T-helper 2 cell treated with Interferon-gamma antibody and Interleukin-4, amounts not matched to agents 5 μg/mL and 100 μg/mL, for 36 hours (primary cell): ENCODE data around the gene TAS2R7.

ENCODE experiments used
- DNase-seq: peaks from one replicate; pipeline ENCODE4 v3.0.0; 2021; ENCODE audit warnings: low spot score
- H3K27ac Mint-ChIP-seq: one replicate; pipeline ENCODE4 v1.8.0; 2021; ENCODE audit warnings: mild to moderate bottlenecking, mixed read lengths
- H3K27me3 Mint-ChIP-seq: one replicate; pipeline ENCODE4 v1.8.0; 2021; ENCODE audit warnings: low read depth, mixed read lengths
- H3K36me3 Mint-ChIP-seq: one replicate; pipeline ENCODE4 v1.8.0; 2021; ENCODE audit warnings: low read depth, mixed read lengths
- H3K4me1 Mint-ChIP-seq: one replicate; pipeline ENCODE4 v1.8.0; 2021; ENCODE audit warnings: low read depth, mixed read lengths
- H3K4me3 Mint-ChIP-seq: one replicate; pipeline ENCODE4 v1.8.0; 2022; ENCODE audit warnings: mild to moderate bottlenecking, moderate library complexity, mixed read lengths
- H3K9me3 Mint-ChIP-seq: one replicate; pipeline ENCODE4 v1.8.0; 2021; ENCODE audit warnings: mixed read lengths

TAS2R7 gene

GRCh38 chr12:10802587-10802986 lies at the start of gene TAS2R7:
Gene TAS2R7 (minus strand): TSS chr12:10802627. CDS start chr12:10802570, 57 bp downstream.
- no peaks in the 10 kb centered on the region for H3K9me3 Mint-ChIP-seq
- no peak within 1 kb of the TSS for H3K27ac Mint-ChIP-seq
- H3K4me3 Mint-ChIP-seq: no peak within 1 kb of the TSS
- H3K27me3 Mint-ChIP-seq: peaks cover 23% of the 10 kb centered on the region
- H3K4me1 Mint-ChIP-seq: no peaks in the 10 kb centered on the region
- H3K36me3 Mint-ChIP-seq: no peaks in the 10 kb centered on the region
- DNase-seq: no peak

- peaks cover 37% of the 10 kb centered on the region for H3K4me1 Mint-ChIP-seq
- peak overlapping the region; percentile 27 for H3K27ac Mint-ChIP-seq
- H3K9me3 Mint-ChIP-seq: peaks cover 16% of the 10 kb centered on the region
- peaks cover 35% of the 10 kb centered on the region for H3K36me3 Mint-ChIP-seq
- H3K4me3 Mint-ChIP-seq: no peak overlapping the region
- no peaks in the 10 kb centered on the region for H3K27me3 Mint-ChIP-seq
- DNase-seq: no peak
These were observed 48.9 kb upstream of the TAS2R7 start for GRCh38 chr12:10851243-10851858.

GRCh38 chr12:10849425-10849878 lies 47.0 kb upstream of the TAS2R7 start, which contains the start of gene PRR4:
Gene PRR4 (minus strand): TSS chr12:10849475. CDS start chr12:10849437, 38 bp downstream.
- H3K9me3 Mint-ChIP-seq: peaks cover 5% of the 10 kb centered on the region
- no peak for DNase-seq
- H3K4me1 Mint-ChIP-seq: peaks cover 37% of the 10 kb centered on the region
- H3K4me3 Mint-ChIP-seq: peak within 1 kb of the TSS; percentile 44
- peaks cover 25% of the 10 kb centered on the region for H3K36me3 Mint-ChIP-seq
- H3K27ac Mint-ChIP-seq: peak within 1 kb of the TSS; percentile 79
- H3K27me3 Mint-ChIP-seq: no peaks in the 10 kb centered on the region

GRCh38 chr12:10847744-10848143 lies 45.3 kb upstream of the TAS2R7 start:
- Mint-ChIP-seq H3K27me3 (no peaks in the 10 kb centered on the region), H3K4me3 (no peak overlapping the region), H3K27ac (peak overlapping the region; percentile 41), H3K36me3 (peaks cover 25% of the 10 kb centered on the region), H3K4me1 (peaks cover 37% of the 10 kb centered on the region), H3K9me3 (peaks cover 4% of the 10 kb centered on the region)
- no peak for DNase-seq

- Mint-ChIP-seq H3K9me3 (no peaks in the 10 kb centered on the region), H3K27ac (no peak overlapping the region)
These were observed 40.4 kb upstream of the TAS2R7 start for GRCh38 chr12:10842862-10843261.

GRCh38 chr12:10838461-10838860 lies 36.0 kb upstream of the TAS2R7 start:
- no peak overlapping the region for H3K4me3 Mint-ChIP-seq
- no peaks in the 10 kb centered on the region for H3K9me3 Mint-ChIP-seq
- H3K4me1 Mint-ChIP-seq: no peaks in the 10 kb centered on the region
- no peaks in the 10 kb centered on the region for H3K36me3 Mint-ChIP-seq
- DNase-seq: no peak
- H3K27me3 Mint-ChIP-seq: no peaks in the 10 kb centered on the region
- H3K27ac Mint-ChIP-seq: no peak overlapping the region

More at GRCh38 chr12:10842862-10843261, 40.4 kb upstream of the TAS2R7 start:
- H3K36me3 Mint-ChIP-seq: peaks cover 15% of the 10 kb centered on the region
- no peaks in the 10 kb centered on the region for H3K4me1 Mint-ChIP-seq
- H3K27me3 Mint-ChIP-seq: no peaks in the 10 kb centered on the region
- no peak overlapping the region for H3K4me3 Mint-ChIP-seq
- DNase-seq: no peak

- no peak for DNase-seq
- Mint-ChIP-seq H3K9me3 (no peaks in the 10 kb centered on the region), H3K36me3 (no peaks in the 10 kb centered on the region)
These were observed 27.6 kb upstream of the TAS2R7 start for GRCh38 chr12:10829994-10830393.

GRCh38 chr12:10826258-10826657 lies 23.8 kb upstream of the TAS2R7 start, which contains the start of gene TAS2R10:
Gene TAS2R10 (minus strand): TSS chr12:10826358. CDS start chr12:10826269, 89 bp downstream.
- no peak within 1 kb of the TSS for H3K27ac Mint-ChIP-seq
- H3K9me3 Mint-ChIP-seq: no peaks in the 10 kb centered on the region
- H3K27me3 Mint-ChIP-seq: no peaks in the 10 kb centered on the region
- no peak within 1 kb of the TSS for H3K4me3 Mint-ChIP-seq
- DNase-seq: no peak
- H3K4me1 Mint-ChIP-seq: no peaks in the 10 kb centered on the region
- no peaks in the 10 kb centered on the region for H3K36me3 Mint-ChIP-seq

More at GRCh38 chr12:10829994-10830393, 27.6 kb upstream of the TAS2R7 start:
- H3K27ac Mint-ChIP-seq: no peak overlapping the region
- no peaks in the 10 kb centered on the region for H3K4me1 Mint-ChIP-seq
- H3K27me3 Mint-ChIP-seq: no peaks in the 10 kb centered on the region
- no peak overlapping the region for H3K4me3 Mint-ChIP-seq

GRCh38 chr12:10824957-10825356 lies 22.5 kb upstream of the TAS2R7 start:
- Mint-ChIP-seq H3K4me3 (no peak overlapping the region), H3K36me3 (no peaks in the 10 kb centered on the region), H3K4me1 (no peaks in the 10 kb centered on the region), H3K9me3 (no peaks in the 10 kb centered on the region), H3K27me3 (no peaks in the 10 kb centered on the region), H3K27ac (no peak overlapping the region)
- DNase-seq: no peak

GRCh38 chr12:10811883-10812536 lies 9.6 kb upstream of the TAS2R7 start:
- Mint-ChIP-seq H3K4me3 (no peak overlapping the region), H3K27me3 (peaks cover 17% of the 10 kb centered on the region), H3K9me3 (no peaks in the 10 kb centered on the region), H3K27ac (no peak overlapping the region), H3K4me1 (no peaks in the 10 kb centered on the region), H3K36me3 (no peaks in the 10 kb centered on the region)
- DNase-seq: no peak

- Mint-ChIP-seq H3K36me3 (no peaks in the 10 kb centered on the region), H3K4me3 (no peak within 1 kb of the TSS), H3K4me1 (no peaks in the 10 kb centered on the region), H3K9me3 (no peaks in the 10 kb centered on the region), H3K27ac (no peak within 1 kb of the TSS), H3K27me3 (peaks cover 20% of the 10 kb centered on the region)
- DNase-seq: no peak
These were observed 7.6 kb upstream of the TAS2R7 start, which contains the start of gene TAS2R9 for GRCh38 chr12:10810068-10810467. Gene TAS2R9 (minus strand): TSS chr12:10810168. CDS start chr12:10810075, 93 bp downstream.

GRCh38 chr12:10807186-10807585 lies 4.8 kb upstream of the TAS2R7 start, which contains the start of gene TAS2R8:
Gene TAS2R8 (minus strand): TSS chr12:10807286. CDS start chr12:10806980, 306 bp downstream.
- DNase-seq: no peak
- H3K27me3 Mint-ChIP-seq: peaks cover 13% of the 10 kb centered on the region
- no peaks in the 10 kb centered on the region for H3K9me3 Mint-ChIP-seq
- H3K27ac Mint-ChIP-seq: no peak within 1 kb of the TSS
- no peak within 1 kb of the TSS for H3K4me3 Mint-ChIP-seq
- no peaks in the 10 kb centered on the region for H3K4me1 Mint-ChIP-seq
- no peaks in the 10 kb centered on the region for H3K36me3 Mint-ChIP-seq

- Mint-ChIP-seq H3K4me1 (no peaks in the 10 kb centered on the region), H3K36me3 (no peaks in the 10 kb centered on the region), H3K4me3 (no peak overlapping the region), H3K27me3 (peaks cover 23% of the 10 kb centered on the region), H3K27ac (no peak overlapping the region), H3K9me3 (no peaks in the 10 kb centered on the region)
- DNase-seq: no peak
These were observed 686 bp downstream of the TAS2R7 start for GRCh38 chr12:10801741-10802140.

GRCh38 chr12:10794222-10794621 lies 8.2 kb downstream of the TAS2R7 start:
- no peak overlapping the region for H3K27ac Mint-ChIP-seq
- H3K9me3 Mint-ChIP-seq: no peaks in the 10 kb centered on the region
- H3K36me3 Mint-ChIP-seq: no peaks in the 10 kb centered on the region
- H3K4me3 Mint-ChIP-seq: no peak overlapping the region
- H3K27me3 Mint-ChIP-seq: peaks cover 6% of the 10 kb centered on the region
- H3K4me1 Mint-ChIP-seq: no peaks in the 10 kb centered on the region
- no peak for DNase-seq
